H9 (cell line): ENCODE results near the gene KAT6B. TPM values are rescaled to one million over a fixed set of nuclear protein-coding genes. Genes with fewer than 3 reads are reported as not detected.

Source experiments
- DNase-seq: peaks from one replicate; pipeline ENCODE4 v3.0.0-alpha.2; 2017
- H2AFZ ChIP-seq: one replicate; pipeline ENCODE4 v1.6.1; 2013; ENCODE audit warnings: mild to moderate bottlenecking, low read length, control low read depth, moderate library complexity
- H2AK5ac ChIP-seq: 2 replicates; pipeline ENCODE4 v1.6.1; 2013; ENCODE audit warnings: low read length, control low read depth, mixed read lengths; ENCODE audit not compliant: insufficient read length
- H2BK120ac ChIP-seq: one replicate; pipeline ENCODE4 v1.6.1; 2013; ENCODE audit warnings: low read depth, mild to moderate bottlenecking, low read length, control low read depth, inconsistent platforms; ENCODE audit not compliant: poor library complexity, severe bottlenecking
- H2BK12ac ChIP-seq: 2 replicates; pipeline ENCODE4 v1.6.1; 2013; ENCODE audit warnings: low read length, control low read depth, mixed read lengths, low read depth; ENCODE audit not compliant: insufficient read length
- H2BK15ac ChIP-seq: 2 replicates; pipeline ENCODE4 v1.6.1; 2013; ENCODE audit warnings: low read depth, low read length, control low read depth
- H2BK20ac ChIP-seq: one replicate; pipeline ENCODE4 v1.6.1; 2013; ENCODE audit warnings: low read depth, mild to moderate bottlenecking, low read length, control low read depth, inconsistent platforms; ENCODE audit not compliant: poor library complexity, severe bottlenecking
- H2BK5ac ChIP-seq: 2 replicates; pipeline ENCODE4 v1.6.1; 2013; ENCODE audit warnings: low read length, control low read depth, mixed read lengths; ENCODE audit not compliant: insufficient read length
- H3K14ac ChIP-seq: 2 replicates; pipeline ENCODE4 v1.6.1; 2013; ENCODE audit warnings: low read length, control low read depth; ENCODE audit not compliant: insufficient read depth
- H3K18ac ChIP-seq: 2 replicates; pipeline ENCODE4 v1.6.1; 2013; ENCODE audit warnings: low read depth, mild to moderate bottlenecking, mixed read lengths, low read length, control low read depth; ENCODE audit not compliant: insufficient read length
- H3K23ac ChIP-seq: 2 replicates; pipeline ENCODE4 v1.6.1; 2013; ENCODE audit warnings: low read length, control low read depth, mixed read lengths, low read depth; ENCODE audit not compliant: insufficient read length
- H3K23me2 ChIP-seq: 2 replicates; pipeline ENCODE4 v1.6.1; 2013; ENCODE audit warnings: low read depth, mild to moderate bottlenecking, mixed read lengths, low read length, control low read depth; ENCODE audit not compliant: insufficient read length, poor library complexity, severe bottlenecking
- H3K27ac ChIP-seq: 2 replicates; pipeline ENCODE4 v1.5.1; 2013; ENCODE audit warnings: low read length, control low read depth, mixed read lengths, low read depth; ENCODE audit not compliant: insufficient read length
- H3K27me3 ChIP-seq: 2 replicates; pipeline ENCODE4 v1.6.1; 2013; ENCODE audit warnings: low read length, control low read depth, inconsistent platforms; ENCODE audit not compliant: insufficient read depth
- H3K4ac ChIP-seq: 2 replicates; pipeline ENCODE4 v1.6.1; 2013; ENCODE audit warnings: low read depth, mild to moderate bottlenecking, control low read depth, inconsistent platforms, low read length, moderate library complexity
- H3K4me1 ChIP-seq: 2 replicates; pipeline ENCODE4 v1.6.1; 2013; ENCODE audit warnings: low read length, control low read depth, inconsistent platforms; ENCODE audit not compliant: insufficient read depth
- H3K4me2 ChIP-seq: 2 replicates; pipeline ENCODE4 v1.6.1; 2013; ENCODE audit warnings: low read length, control low read depth, mixed read lengths; ENCODE audit not compliant: insufficient read length, insufficient read depth
- H3K56ac ChIP-seq: 2 replicates; pipeline ENCODE4 v1.6.1; 2013; ENCODE audit warnings: low read depth, mild to moderate bottlenecking, mixed read lengths, low read length, control low read depth; ENCODE audit not compliant: insufficient read length
- H3K79me1 ChIP-seq: 2 replicates; pipeline ENCODE4 v1.6.1; 2013; ENCODE audit warnings: low read depth, mild to moderate bottlenecking, moderate library complexity, low read length, control low read depth, inconsistent platforms; ENCODE audit not compliant: insufficient read depth, poor library complexity, severe bottlenecking
- H3K79me2 ChIP-seq: 2 replicates; pipeline ENCODE4 v1.6.1; 2013; ENCODE audit warnings: low read length, control low read depth, inconsistent platforms; ENCODE audit not compliant: insufficient read depth
- H3K9ac ChIP-seq: 2 replicates; pipeline ENCODE4 v1.6.1; 2013; ENCODE audit warnings: low read length, control low read depth, mixed read lengths; ENCODE audit not compliant: insufficient read length; ENCODE audit errors: extremely low read depth
- H3K9me3 ChIP-seq: one replicate; pipeline ENCODE4 v1.6.1; 2013; ENCODE audit warnings: low read depth, low read length, inconsistent platforms; ENCODE audit not compliant: control insufficient read depth
- H3T11ph ChIP-seq: one replicate; pipeline ENCODE4 v1.6.1; 2013; ENCODE audit warnings: mild to moderate bottlenecking, low read length, control low read depth, inconsistent platforms
- H4K20me1 ChIP-seq: one replicate; pipeline ENCODE4 v1.6.1; 2013; ENCODE audit not compliant: control insufficient read depth, insufficient read length, insufficient read depth
- H4K5ac ChIP-seq: 2 replicates; pipeline ENCODE4 v1.6.1; 2013; ENCODE audit warnings: low read depth, mild to moderate bottlenecking, mixed read lengths, low read length, control low read depth; ENCODE audit not compliant: insufficient read length
- H4K8ac ChIP-seq: replicated peaks from 2 replicates; pipeline ENCODE4 v1.6.1; 2013; ENCODE audit warnings: low read length, control low read depth, mixed read lengths, low read depth; ENCODE audit not compliant: insufficient read length
- H4K91ac ChIP-seq: 2 replicates; pipeline ENCODE4 v1.6.1; 2013; ENCODE audit warnings: low read depth, mild to moderate bottlenecking, moderate library complexity, mixed read lengths, low read length, control low read depth; ENCODE audit not compliant: insufficient read length
- H3K27ac Mint-ChIP-seq, 3 experiments: 2 replicates in 2 of 3; 3 replicates in 1 of 3; pipeline ENCODE4 v1.8.0; 2020 to 2021; ENCODE audit warnings: mixed read lengths in 3 of 3, mild to moderate bottlenecking in 1 of 3, moderate library complexity in 1 of 3
- H3K27me3 Mint-ChIP-seq: 2 replicates; pipeline ENCODE4 v1.8.0; 2021; ENCODE audit warnings: low read depth, mild to moderate bottlenecking, moderate library complexity, mixed read lengths
- H3K36me3 Mint-ChIP-seq, 3 experiments: 2 replicates in 2 of 3; 3 replicates in 1 of 3; pipeline ENCODE4 v1.8.0; 2020 to 2021; ENCODE audit warnings: low read depth in 3 of 3, mixed read lengths in 3 of 3; ENCODE audit not compliant: insufficient read depth in 1 of 3
- H3K4me1 Mint-ChIP-seq, 2 experiments: 2 replicates each; pipeline ENCODE4 v1.8.0; 2020; ENCODE audit warnings: mixed read lengths in 2 of 2
- H3K4me3 Mint-ChIP-seq, 2 experiments: 2 replicates in 1 of 2; 3 replicates in 1 of 2; pipeline ENCODE4 v1.8.0; 2020 to 2021; ENCODE audit warnings: mild to moderate bottlenecking in 2 of 2, mixed read lengths in 2 of 2, moderate library complexity in 1 of 2
- H3K9me3 Mint-ChIP-seq, 2 experiments: 2 replicates in 1 of 2; 3 replicates in 1 of 2; pipeline ENCODE4 v1.8.0; 2020; ENCODE audit warnings: mild to moderate bottlenecking in 2 of 2, mixed read lengths in 2 of 2, moderate library complexity in 1 of 2
- CTCF ChIP-seq: fragments of 200-600 bp; sonication (generic); conservative IDR thresholded peaks from 3 replicates; pipeline ENCODE4 v1.8.0; 2021; ENCODE audit warnings: antibody characterized with exemption, mild to moderate bottlenecking
- WGBS: extraction: QIAGEN DNeasy Blood & Tissue Kit; methylation state at CpG from one replicate; pipeline ENCODE4 v1.1.7; 2013; ENCODE audit warnings: missing lambda C conversion rate, low lambda C conversion rate, mixed read lengths; ENCODE audit not compliant: insufficient read length; ENCODE audit errors: extremely low coverage; 5-methylcytosine and 5-hydroxymethylcytosine counted together
- total RNA-seq: library from RNA; stranded (reverse); gene quantifications from 2 replicates; pipeline ENCODE4 v1.2.1, GENCODE V29; 2021

KAT6B gene
- total RNA-seq, 1 experiment from 2014 or later: 34.2 TPM

- Mint-ChIP-seq H3K27me3 (no peaks in the 10 kb centered on the region), H3K4me1 (peaks cover 6 to 10% of the 10 kb centered on the region in 2 experiments; a peak in 1 of 4 replicates), H3K36me3 (no peaks in the 10 kb centered on the region), H3K4me3 (no peak overlapping the region), H3K27ac (no peak overlapping the region; a peak in 1 of 7 replicates), H3K9me3 (no peaks in the 10 kb centered on the region)
- H3K9ac ChIP-seq: no peak overlapping the region
- no peak overlapping the region for H2AFZ ChIP-seq
- no peak for DNase-seq
- no peak overlapping the region for H3K4me2 ChIP-seq
- H3K9me3 ChIP-seq: no peaks in the 10 kb centered on the region
- H3K4ac ChIP-seq: no peak overlapping the region
- no peak overlapping the region for H2BK15ac ChIP-seq
- TF ChIP-seq CTCF: no peak
- no peak overlapping the region for H2BK12ac ChIP-seq
- no peaks in the 10 kb centered on the region for H3K79me2 ChIP-seq
- no peak overlapping the region for H3K14ac ChIP-seq
- H4K8ac ChIP-seq: no peak overlapping the region
- H3K56ac ChIP-seq: no peak overlapping the region
- no peak overlapping the region for H3K18ac ChIP-seq
- H3K79me1 ChIP-seq: no peaks in the 10 kb centered on the region
- no peak overlapping the region for H3T11ph ChIP-seq
- no peaks in the 10 kb centered on the region for H4K20me1 ChIP-seq
- H4K5ac ChIP-seq: no peak overlapping the region
- H2BK20ac ChIP-seq: no peak overlapping the region
- H2BK120ac ChIP-seq: no peak overlapping the region
- H2BK5ac ChIP-seq: no peak overlapping the region
- no peak overlapping the region for H4K91ac ChIP-seq
- H3K27me3 ChIP-seq: no peaks in the 10 kb centered on the region
- no CpG with 5 or more reads among the region's 4 CpGs for WGBS
- H3K27ac ChIP-seq: no peak overlapping the region
- H3K4me1 ChIP-seq: no peaks in the 10 kb centered on the region
- no peak overlapping the region for H3K23ac ChIP-seq
- H2AK5ac ChIP-seq: no peak overlapping the region
- no peaks in the 10 kb centered on the region for H3K23me2 ChIP-seq
Observed at GRCh38 chr10:74910241-74910975, 84.0 kb downstream of the KAT6B start.
